ENCODE results near the gene IFI27L2. TPM values are rescaled to one million over a fixed set of nuclear protein-coding genes. Genes with fewer than 3 reads are reported as not detected.

Gene IFI27L2
- total RNA-seq, 2 donors from 2014 or later = 42.9 to 85.1 TPM

GRCh38 chr14:94126419-94126677 is 3.1 kb downstream of the IFI27L2 start:
- peaks cover 0 to 15% of the 10 kb centered on the region in 2 donors for H3K4me1 ChIP-seq
- TF ChIP-seq CTCF (IDR thresholded peaks at IDR 0.05) = no peak

GRCh38 chr14:94125659-94126418 is 3.6 kb downstream of the IFI27L2 start:
- Histone ChIP-seq H3K9me3 (no peaks in the 10 kb centered on the region), H3K4me1 (peaks cover 0 to 15% of the 10 kb centered on the region in 2 donors), H3K27ac (no peak overlapping the region), H3K27me3 (no peaks in the 10 kb centered on the region), H3K4me3 (no peak overlapping the region), H3K36me3 (no peaks in the 10 kb centered on the region)
- TF ChIP-seq CTCF (IDR thresholded peaks at IDR 0.05) = no peak
- peak; percentile 36 for DNase-seq (ENCODE audit: low spot score)

More at GRCh38 chr14:94126419-94126677, 3.1 kb downstream of the IFI27L2 start:
- Histone ChIP-seq H3K9me3 (no peaks in the 10 kb centered on the region), H3K27me3 (no peaks in the 10 kb centered on the region), H3K36me3 (no peaks in the 10 kb centered on the region), H3K4me3 (no peak overlapping the region), H3K27ac (no peak overlapping the region)
- DNase-seq (ENCODE audit: low spot score) = no peak

GRCh38 chr14:94124582-94125377 is 4.6 kb downstream of the IFI27L2 start:
- Histone ChIP-seq H3K27me3 (no peaks in the 10 kb centered on the region), H3K9me3 (peaks cover 0 to 8% of the 10 kb centered on the region in 2 donors), H3K36me3 (no peaks in the 10 kb centered on the region), H3K4me1 (peaks cover 0 to 8% of the 10 kb centered on the region in 2 donors), H3K4me3 (no peak overlapping the region), H3K27ac (no peak overlapping the region)
- TF ChIP-seq CTCF (IDR thresholded peaks at IDR 0.05) = no peak
- DNase-seq (ENCODE audit: low spot score) = peak; percentile 51

- no peak overlapping the region for H3K4me3 ChIP-seq
- peak; percentile 49 for DNase-seq (ENCODE audit: low spot score)
- peaks cover 0 to 4% of the 10 kb centered on the region in 2 donors for H3K4me1 ChIP-seq
- H3K27me3 ChIP-seq = no peaks in the 10 kb centered on the region
- H3K36me3 ChIP-seq = no peaks in the 10 kb centered on the region
- TF ChIP-seq CTCF (IDR thresholded peaks at IDR 0.05) = no peak
- peaks cover 0 to 15% of the 10 kb centered on the region in 2 donors for H3K9me3 ChIP-seq
- no peak overlapping the region for H3K27ac ChIP-seq
Measured at GRCh38 chr14:94123868-94124267, 5.5 kb downstream of the IFI27L2 start.

- Histone ChIP-seq H3K27ac (no peak overlapping the region), H3K9me3 (peaks cover 0 to 15% of the 10 kb centered on the region in 2 donors), H3K4me3 (no peak overlapping the region), H3K27me3 (no peaks in the 10 kb centered on the region), H3K36me3 (no peaks in the 10 kb centered on the region), H3K4me1 (no peaks in the 10 kb centered on the region)
- TF ChIP-seq CTCF (IDR thresholded peaks at IDR 0.05) = no peak
- peak; percentile 9 for DNase-seq (ENCODE audit: low spot score)
Measured at GRCh38 chr14:94123296-94123695, 6.1 kb downstream of the IFI27L2 start.

Measured in right atrium auricular region (tissue), 2 donors.